ENCODE data around the gene DGCR8. TPM values are rescaled to one million over a fixed set of nuclear protein-coding genes. Genes with fewer than 3 reads are reported as not detected.

DGCR8 gene
- total RNA-seq, 4 donors from 2014 or later = 34.3 to 182 (median 64.7) TPM

- Histone ChIP-seq H3K4me1 (peaks cover 8 to 13% (median 11%) of the 10 kb centered on the region in 4 donors), H3K4me3 (no peak overlapping the region), H3K27me3 (no peaks in the 10 kb centered on the region), H3K27ac (no peak overlapping the region), H3K36me3 (peaks cover 0 to 10% (median 5%) of the 10 kb centered on the region in 4 donors), H3K9me3 (no peaks in the 10 kb centered on the region)
- no peak for TF ChIP-seq CTCF (IDR thresholded peaks at IDR 0.05)
- TF ChIP-seq EP300 (IDR thresholded peaks at IDR 0.05; ENCODE audit: low read depth) = no peak
- no peak for TF ChIP-seq POLR2AphosphoS5 (IDR thresholded peaks at IDR 0.05)
- TF ChIP-seq POLR2A (IDR thresholded peaks at IDR 0.05) = no peak
- in situ Hi-C loops (cut with MboI; ENCODE audit: low pct_ligation_motif_present in 1 of 4, low pct_unique_long_range_greater_than_20kb in 1 of 4, low sequenced_read_pairs in 3 of 4) (no loop called here), intact Hi-C loops (cut with DNase I; ENCODE audit: low total_unique reads) (no loop called here)
- no peak for DNase-seq
- 59% methylated on average over 1 of the region's 7 CpGs; no CpG with 5 or more reads in 1 of the 2 donors for WGBS, 2 donors (ENCODE audit: low coverage in 1 of 2)
Measured at GRCh38 chr22:20111689-20112622, 31.9 kb downstream of the DGCR8 start.

- DNase-seq = no peak
Measured at GRCh38 chr22:20112623-20113511, 32.8 kb downstream of the DGCR8 start.

GRCh38 chr22:20113551-20114310, 33.7 kb downstream of the DGCR8 start:
- in situ Hi-C loops (cut with MboI; ENCODE audit: low pct_ligation_motif_present in 1 of 4, low pct_unique_long_range_greater_than_20kb in 1 of 4, low sequenced_read_pairs in 3 of 4) (no loop called here), intact Hi-C loops (cut with DNase I; ENCODE audit: low total_unique reads) (no loop called here)
- H3K9me3 ChIP-seq = no peaks in the 10 kb centered on the region
- H3K27me3 ChIP-seq = no peaks in the 10 kb centered on the region
- DNase-seq = no peak
- H3K36me3 ChIP-seq = peaks cover 0 to 4% (median 0%) of the 10 kb centered on the region in 4 donors
- no peak for TF ChIP-seq CTCF (IDR thresholded peaks at IDR 0.05)
- no peak for TF ChIP-seq POLR2AphosphoS5 (IDR thresholded peaks at IDR 0.05)
- TF ChIP-seq EP300 (IDR thresholded peaks at IDR 0.05; ENCODE audit: low read depth) = no peak
- TF ChIP-seq POLR2A (IDR thresholded peaks at IDR 0.05) = no peak
- peaks cover 12 to 23% (median 21%) of the 10 kb centered on the region in 4 donors for H3K4me1 ChIP-seq
- WGBS, 2 donors (ENCODE audit: low coverage in 1 of 2) = 82 to 88% methylated on average over 4 to 19 of the region's 19 CpGs
- no peak overlapping the region for H3K4me3 ChIP-seq
- no peak overlapping the region for H3K27ac ChIP-seq

More at GRCh38 chr22:20112623-20113511, 32.8 kb downstream of the DGCR8 start:
- in situ Hi-C loops (cut with MboI; ENCODE audit: low pct_ligation_motif_present in 1 of 4, low pct_unique_long_range_greater_than_20kb in 1 of 4, low sequenced_read_pairs in 3 of 4) (no loop called here), intact Hi-C loops (cut with DNase I; ENCODE audit: low total_unique reads) (no loop called here)
- no peak overlapping the region for H3K4me3 ChIP-seq
- WGBS, 2 donors (ENCODE audit: low coverage in 1 of 2) = 84% methylated on average over 26 of the region's 26 CpGs; no CpG with 5 or more reads in 1 of the 2 donors
- peaks cover 0 to 4% (median 0%) of the 10 kb centered on the region in 4 donors for H3K36me3 ChIP-seq
- no peak for TF ChIP-seq EP300 (IDR thresholded peaks at IDR 0.05; ENCODE audit: low read depth)
- no peak for TF ChIP-seq POLR2AphosphoS5 (IDR thresholded peaks at IDR 0.05)
- TF ChIP-seq CTCF (IDR thresholded peaks at IDR 0.05) = no peak
- TF ChIP-seq POLR2A (IDR thresholded peaks at IDR 0.05) = no peak
- H3K27ac ChIP-seq = no peak overlapping the region
- peaks cover 8 to 14% (median 12%) of the 10 kb centered on the region in 4 donors for H3K4me1 ChIP-seq
- no peaks in the 10 kb centered on the region for H3K9me3 ChIP-seq
- H3K27me3 ChIP-seq = no peaks in the 10 kb centered on the region
